GM19351 (cell line): ENCODE data around the gene CLEC10A.
"Not testable (repeated sequence)": the region's sequence is repeated elsewhere in the genome, so short reads cannot be mapped to it uniquely, and the experiment has no call there.

Experiments used
- ATAC-seq: cut with Tn5 transposase; IDR thresholded peaks from one replicate; pipeline ENCODE4 v1.9.1; 2021; ENCODE audit warnings: mild to moderate bottlenecking, moderate library complexity; ENCODE audit not compliant: unreplicated experiment

The CLEC10A gene

GRCh38 chr17:7077911-7078546 lies 2.0 kb downstream of the CLEC10A start:
- no peak for ATAC-seq

- ATAC-seq = no peak
Measured at GRCh38 chr17:7074931-7075330, 5.1 kb downstream of the CLEC10A start.

GRCh38 chr17:7072406-7072805 lies 7.6 kb downstream of the CLEC10A start:
- no peak for ATAC-seq

- no peak for ATAC-seq
Measured at GRCh38 chr17:7070712-7071111, 9.3 kb downstream of the CLEC10A start.

- ATAC-seq = no peak
Measured at GRCh38 chr17:7068268-7068667, 11.8 kb downstream of the CLEC10A start.

- no peak for ATAC-seq
Measured at GRCh38 chr17:7067198-7067597, 12.9 kb downstream of the CLEC10A start.

- no peak for ATAC-seq
Measured at GRCh38 chr17:7064261-7064660, 15.8 kb downstream of the CLEC10A start.

- no peak for ATAC-seq
Measured at GRCh38 chr17:7063518-7064094, 16.4 kb downstream of the CLEC10A start.

- ATAC-seq = no peak
Measured at GRCh38 chr17:7060165-7060891, 19.7 kb downstream of the CLEC10A start.

- no peak for ATAC-seq
Measured at GRCh38 chr17:7058831-7059447, 21.1 kb downstream of the CLEC10A start.

- no peak for ATAC-seq
Measured at GRCh38 chr17:7056386-7056785, 23.7 kb downstream of the CLEC10A start.

GRCh38 chr17:7050583-7050982 lies 29.5 kb downstream of the CLEC10A start:
- not testable (repeated sequence) for ATAC-seq

GRCh38 chr17:7048968-7049367 lies 31.1 kb downstream of the CLEC10A start:
- ATAC-seq = no peak

- no peak for ATAC-seq
Measured at GRCh38 chr17:7047566-7047965, 32.5 kb downstream of the CLEC10A start.

- not testable (repeated sequence) for ATAC-seq
Measured at GRCh38 chr17:7046725-7047397, 33.2 kb downstream of the CLEC10A start.

- no peak for ATAC-seq
Measured at GRCh38 chr17:7046127-7046724, 33.8 kb downstream of the CLEC10A start.

- no peak for ATAC-seq
Measured at GRCh38 chr17:7045492-7046126, 34.4 kb downstream of the CLEC10A start.

- no peak for ATAC-seq
Measured at GRCh38 chr17:7043497-7044198, 36.4 kb downstream of the CLEC10A start, which contains the start of gene SLC16A11. Gene SLC16A11, minus strand, starts transcription at chr17:7044092. Its CDS starts 579 bp downstream, at chr17:7043513.

GRCh38 chr17:7043182-7043496 lies 36.9 kb downstream of the CLEC10A start:
- ATAC-seq = no peak
